DMS53 (cell line): ENCODE measurements around the gene COL28A1.
A peak's percentile ranks its signal among the peaks of the same experiment; 100 is the strongest.
"Not testable (repeated sequence)": the region's sequence is repeated elsewhere in the genome, so short reads cannot be mapped to it uniquely, and the experiment has no call there.

Source experiments
- DNase-seq: peaks from one replicate; lab custom pipeline; 2025; lab: John Stamatoyannopoulos, UW

COL28A1 gene

GRCh38 chr7:7517754-7518153 is 17.9 kb downstream of the COL28A1 start:
- no peak for DNase-seq

DNA sequence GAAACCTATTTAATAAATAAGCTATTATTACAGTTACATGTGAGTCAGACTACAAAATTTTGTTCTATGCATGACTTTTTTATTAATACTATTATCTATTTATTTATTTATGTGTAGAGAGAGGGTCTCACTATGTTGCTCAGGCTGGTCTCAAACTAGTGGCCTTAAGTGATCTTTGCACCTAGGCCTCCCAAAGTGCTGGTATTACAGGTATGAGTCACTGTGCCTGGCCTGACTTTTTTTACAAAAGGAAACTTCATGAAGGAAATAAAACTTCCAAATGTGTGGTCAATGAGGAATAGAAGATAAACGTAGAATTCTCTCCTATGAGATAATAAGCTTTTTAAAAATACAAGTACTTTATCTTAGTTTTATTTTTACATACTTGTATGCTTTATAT is 19.0 kb downstream of the COL28A1 start:
- no peak for DNase-seq

DNA sequence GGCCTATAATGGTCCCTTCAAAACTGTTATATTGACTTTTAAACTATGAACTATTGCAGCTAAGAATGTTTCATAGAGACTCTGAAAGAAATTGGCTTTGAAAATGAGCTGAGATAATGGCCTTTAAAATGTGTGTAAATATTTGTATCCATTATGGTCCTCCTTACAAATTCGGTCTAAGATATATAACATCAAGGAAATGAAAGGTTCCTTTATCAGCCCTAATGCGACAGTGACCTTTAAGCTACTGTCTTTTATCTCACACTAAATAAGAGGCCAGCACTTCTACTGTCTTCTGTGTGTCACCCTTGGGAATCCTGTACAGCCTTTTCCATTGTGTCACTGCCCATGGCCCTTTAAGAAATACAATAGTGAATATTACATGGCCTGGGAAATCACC is 19.5 kb downstream of the COL28A1 start:
- no peak for DNase-seq

DNA sequence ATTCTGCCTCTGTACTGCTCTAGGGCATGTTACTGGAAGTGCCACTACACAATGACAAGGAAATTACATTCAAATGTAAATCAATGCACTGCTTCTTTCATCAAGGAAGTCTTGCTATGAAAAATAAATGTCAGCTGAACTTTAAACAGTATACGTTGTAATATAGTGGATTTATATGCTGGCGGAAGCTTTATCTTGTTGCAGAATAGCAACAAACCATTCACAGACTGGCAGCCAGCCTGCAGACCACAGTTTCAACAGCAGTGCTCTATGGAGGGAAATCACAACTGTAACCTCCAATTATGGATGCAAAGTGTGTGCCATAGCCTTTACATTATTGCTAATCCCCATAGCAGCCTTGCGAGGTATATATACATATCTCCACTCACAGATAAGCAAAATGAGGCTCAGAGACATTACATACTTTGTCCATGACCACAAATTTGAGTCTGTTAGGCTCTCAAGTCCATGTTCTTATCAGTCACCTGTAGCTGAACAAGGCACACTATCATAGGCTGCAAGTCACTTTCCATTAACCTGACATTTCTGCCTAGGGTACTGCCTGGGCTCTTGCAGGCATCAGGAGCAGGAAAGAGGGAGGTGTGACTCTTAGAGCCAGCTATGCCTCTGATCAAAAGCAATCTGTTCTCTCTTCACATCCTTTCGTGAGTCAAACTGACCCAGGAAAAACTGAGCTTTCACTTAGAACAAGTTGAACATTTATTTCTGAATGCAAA is 22.6 kb downstream of the COL28A1 start:
- no peak for DNase-seq

- DNase-seq, result no peak
Measured at GRCh38 chr7:7510794-7511193, 24.9 kb downstream of the COL28A1 start.

- no peak for DNase-seq
Measured at GRCh38 chr7:7505915-7506314, 29.8 kb downstream of the COL28A1 start.

GRCh38 chr7:7504910-7505704 is 30.6 kb downstream of the COL28A1 start:
- no peak for DNase-seq

DNA sequence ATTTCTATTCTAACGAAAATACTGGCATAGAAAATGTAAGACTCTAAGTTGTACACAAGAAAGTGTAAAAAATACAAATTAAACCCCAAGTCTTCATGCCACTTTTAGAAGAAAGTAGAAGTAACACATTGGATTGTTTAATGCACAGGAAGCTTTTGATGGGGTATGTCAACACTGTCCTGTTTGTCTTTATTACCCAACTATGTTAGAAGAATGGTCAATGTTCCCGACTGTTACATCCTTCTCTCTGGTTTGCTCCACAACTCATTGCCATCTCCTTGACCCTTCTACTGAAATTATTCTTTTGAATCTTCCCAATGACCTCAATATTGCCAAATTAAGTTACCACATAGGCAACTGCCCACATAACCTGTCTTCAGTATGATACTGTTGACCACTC is 35.8 kb downstream of the COL28A1 start:
- no peak for DNase-seq

GRCh38 chr7:7498856-7499255 is 36.8 kb downstream of the COL28A1 start:
- no peak for DNase-seq

DNA sequence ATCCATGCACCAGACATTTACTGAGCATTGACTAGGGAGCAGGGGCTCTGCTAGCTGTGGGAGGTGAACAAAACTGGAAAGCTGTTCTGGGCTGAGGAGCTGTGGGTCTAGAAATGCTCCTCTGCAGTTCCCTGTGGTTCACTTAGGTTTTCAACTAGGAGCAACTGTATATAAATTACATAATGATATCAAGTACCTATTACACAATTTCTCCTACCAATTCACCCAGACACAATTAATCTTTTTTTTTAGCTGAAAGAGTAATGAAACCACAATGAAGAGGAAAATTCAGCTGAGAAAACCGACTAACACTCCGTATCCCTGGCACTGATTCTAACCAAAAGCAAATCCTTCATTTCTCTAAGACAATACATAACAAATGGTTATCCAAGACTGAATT is 39.4 kb downstream of the COL28A1 start:
- DNase-seq, result no peak

GRCh38 chr7:7495171-7495570 is 40.5 kb downstream of the COL28A1 start:
- no peak for DNase-seq

DNA sequence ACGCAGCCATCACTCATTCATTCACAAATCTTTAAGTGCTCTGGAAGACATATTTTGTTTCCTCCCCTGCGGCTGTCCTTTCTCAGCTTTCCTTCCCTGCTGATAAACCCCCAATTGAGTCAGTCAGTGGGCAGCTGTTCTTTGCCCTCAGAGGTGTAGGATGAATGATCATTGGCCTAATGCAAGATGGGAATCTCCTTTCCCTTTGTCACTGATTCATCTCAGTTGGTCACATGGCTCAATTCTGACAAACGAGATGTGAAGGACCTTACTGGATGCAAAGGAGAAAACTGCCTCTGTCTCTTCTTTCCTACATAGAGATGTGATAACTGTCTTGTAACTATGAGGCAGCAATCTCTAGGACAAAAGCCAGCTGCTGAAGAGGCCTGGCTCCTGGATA is 44.6 kb downstream of the COL28A1 start:
- no peak for DNase-seq

DNA sequence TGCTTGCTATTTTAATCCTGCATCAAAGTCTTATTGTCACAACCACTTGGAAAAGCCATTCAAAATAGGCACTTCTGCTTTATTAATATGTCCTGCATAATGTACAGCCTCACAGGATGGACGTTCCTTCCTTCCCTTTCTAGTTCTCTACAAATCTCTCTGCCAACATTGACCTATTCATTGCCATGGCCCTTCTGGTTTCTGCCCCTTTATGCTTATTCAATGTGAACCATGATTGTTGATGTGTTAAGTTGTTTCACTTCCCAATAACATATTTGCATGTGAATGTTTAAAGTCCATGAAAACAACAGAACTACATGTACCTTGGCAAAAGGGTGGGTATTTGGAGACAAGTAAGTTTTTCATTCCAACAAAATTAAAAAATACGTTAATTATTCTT is 45.7 kb downstream of the COL28A1 start:
- no peak for DNase-seq

DNA sequence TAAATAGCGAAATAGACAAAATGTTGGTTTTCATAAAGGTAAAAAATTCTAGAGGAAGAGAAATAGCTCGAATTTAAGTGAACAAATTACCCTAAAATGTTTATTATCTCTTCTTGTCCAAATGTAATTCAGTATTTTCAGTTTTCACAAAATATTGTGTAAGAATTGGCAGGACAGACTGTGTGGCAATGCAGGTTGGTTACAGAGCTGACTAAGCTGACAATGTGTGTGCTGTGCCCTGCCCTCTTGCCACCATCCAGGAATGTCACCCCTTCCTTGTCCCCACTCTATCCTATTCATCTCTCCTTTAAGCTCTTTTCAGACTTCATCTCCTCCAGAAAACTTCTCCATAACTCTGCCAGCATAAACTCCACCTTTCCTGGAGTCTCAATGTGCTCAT is 46.1 kb downstream of the COL28A1 start:
- DNase-seq, result no peak

GRCh38 chr7:7486362-7486761 is 49.3 kb downstream of the COL28A1 start:
- DNase-seq, result no peak

- DNase-seq, result peak; percentile 20
Measured at GRCh38 chr7:7484072-7484471, 51.6 kb downstream of the COL28A1 start.

DNA sequence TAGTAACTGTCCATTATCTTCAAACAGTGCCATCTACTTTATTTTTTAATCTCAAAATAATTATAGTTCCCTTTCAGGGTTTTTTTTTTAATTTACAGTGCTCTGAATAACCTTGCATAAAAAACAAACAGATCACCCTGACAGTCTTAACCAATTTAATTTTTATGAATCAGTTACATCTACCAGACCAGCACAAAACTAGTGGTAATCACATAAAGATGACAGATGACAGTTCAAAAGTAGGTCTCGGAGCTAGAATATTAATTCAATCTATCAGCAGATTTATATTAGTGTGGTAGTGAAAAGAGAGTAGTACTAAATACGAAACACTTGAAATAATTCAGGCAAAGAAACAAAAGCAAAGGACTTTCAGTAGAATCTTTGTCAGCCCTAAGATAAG is 53.9 kb downstream of the COL28A1 start:
- no peak for DNase-seq

DNA sequence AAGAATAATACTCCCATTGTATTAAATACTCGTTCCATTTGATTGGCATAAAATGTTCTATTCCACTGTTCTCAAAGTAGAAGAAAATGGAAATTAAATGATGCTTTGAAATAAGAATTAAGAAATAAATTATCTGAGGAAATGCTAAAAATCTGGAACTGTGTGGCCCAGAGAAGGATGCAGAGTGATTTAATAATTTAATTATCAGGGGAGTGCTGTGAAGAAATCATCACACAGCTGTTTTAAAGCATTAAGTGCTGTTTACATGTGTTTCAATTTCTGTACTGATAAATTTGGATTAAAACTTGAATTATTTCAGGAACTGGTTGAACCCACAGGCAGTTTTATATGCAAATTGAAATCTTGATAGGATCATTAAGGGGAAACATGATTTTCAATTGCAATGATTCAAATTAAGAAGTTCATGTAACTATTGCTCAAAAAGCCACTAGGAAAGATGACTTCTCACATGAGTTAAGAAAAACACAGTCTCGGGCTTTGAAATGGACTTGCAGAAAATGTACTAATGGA is 56.3 kb downstream of the COL28A1 start:
- no peak for DNase-seq

- no peak for DNase-seq
Measured at GRCh38 chr7:7478569-7478968, 57.1 kb downstream of the COL28A1 start.

GRCh38 chr7:7477641-7478040 is 58.0 kb downstream of the COL28A1 start:
- DNase-seq, result not testable (repeated sequence)

GRCh38 chr7:7476381-7476780 is 59.3 kb downstream of the COL28A1 start:
- no peak for DNase-seq

GRCh38 chr7:7475601-7476000 is 60.1 kb downstream of the COL28A1 start:
- DNase-seq, result no peak

DNA sequence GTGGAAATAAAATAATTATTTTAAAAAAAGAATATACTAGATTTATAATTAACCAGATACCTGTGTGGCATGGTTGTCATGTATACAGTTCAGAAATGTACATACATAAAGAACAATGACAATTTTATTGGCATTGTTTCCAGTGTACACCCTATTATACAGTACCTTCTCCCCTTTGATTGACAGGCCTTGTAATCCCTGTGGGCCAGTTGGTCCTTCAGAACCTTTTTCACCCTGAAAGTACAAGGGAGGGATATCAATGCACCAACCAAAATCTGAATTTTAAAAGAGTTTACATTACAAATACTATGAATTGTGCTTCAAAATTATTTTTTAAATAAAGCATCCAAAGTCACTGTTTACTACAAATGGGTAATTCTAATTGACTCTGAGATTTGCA is 61.2 kb downstream of the COL28A1 start:
- no peak for DNase-seq
